Measurements from ENCODE around the gene ANKRD28. TPM values are rescaled to one million over a fixed set of nuclear protein-coding genes. Genes with fewer than 3 reads are reported as not detected.

Gene ANKRD28
- total and polyA plus RNA-seq, 2 of the 8 experiments (the other 6 are each of a cell fraction or from before 2014, with no cell fraction given): 39.1 to 61.7 TPM

GRCh38 chr3:15794842-15795650, 2.7 kb downstream of the ANKRD28 start (continued):
- no peak for TF ChIP-seq CHD7 (IDR thresholded peaks at IDR 0.05; ENCODE audit: insufficient replicate concordance, low read length)
- TF ChIP-seq KDM4A (IDR thresholded peaks at IDR 0.05; ENCODE audit: low read depth, low read length, severe bottlenecking): no peak
- no peak for TF ChIP-seq NANOG (IDR thresholded peaks at IDR 0.05; ENCODE audit: insufficient read depth, low read depth, low read length, poor library complexity, severe bottlenecking)
- TF ChIP-seq CBX8 (IDR thresholded peaks at IDR 0.05; ENCODE audit: borderline replicate concordance, low read depth, low read length): no peak
- TF ChIP-seq TBP (IDR thresholded peaks at IDR 0.05; ENCODE audit: low read depth, low read length): no peak
- no peak for TF ChIP-seq CHD1 (IDR thresholded peaks at IDR 0.05; ENCODE audit: low read depth, low read length)
- no peak for TF ChIP-seq ZNF274 (IDR thresholded peaks at IDR 0.05; ENCODE audit: borderline replicate concordance, extremely low read depth, low read length)
- TF ChIP-seq EP300 (IDR thresholded peaks at IDR 0.05; ENCODE audit: borderline replicate concordance in 1 of 2, low read depth in 2 of 2, low read length in 2 of 2): no peak
- TF ChIP-seq POU5F1 (IDR thresholded peaks at IDR 0.05; ENCODE audit: low read depth, low read length): no peak
- TF ChIP-seq SIRT6 (IDR thresholded peaks at IDR 0.05; ENCODE audit: low read length): no peak
